A673 (cell line): ENCODE data around the gene PROSER2. TPM values are rescaled to one million over a fixed set of nuclear protein-coding genes. Genes with fewer than 3 reads are reported as not detected.
A peak's percentile ranks its signal among the peaks of the same experiment; 100 is the strongest.

ENCODE experiments used
- BruUV-seq: library from RNA; stranded (reverse); fragments of 400-500 nt; replicated peaks from 2 replicates; lab custom pipeline; 2021; lab: Mats Ljungman, UMichigan
- CTCF ChIA-PET: fragments of 300-600 bp; sonication (Branson Sonifier 250); formaldehyde crosslinking; loops from one replicate; lab custom pipeline; 2022; ENCODE audit warnings: antibody characterized with exemption; lab: Charles Lee
- POLR2A ChIA-PET: fragments of 300-600 bp; sonication (Branson Sonifier 250); formaldehyde crosslinking; loops from one replicate; lab custom pipeline; 2022; ENCODE audit warnings: antibody characterized with exemption; ENCODE audit not compliant: low non-redundant PET; lab: Charles Lee
- DNase-seq: peaks from one replicate; pipeline ENCODE4 v3.0.0-alpha.2; 2015; ENCODE audit warnings: low spot score
- H3K27ac ChIP-seq: fragments of 200-600 bp; sonication (generic); 2 replicates; pipeline ENCODE4 v1.5.1; 2016; ENCODE audit warnings: mixed run types, low read depth, mild to moderate bottlenecking, mixed read lengths, antibody characterized with exemption, low read length; ENCODE audit not compliant: poor library complexity, severe bottlenecking
- H3K27me3 ChIP-seq: fragments of 200-600 bp; sonication (generic); replicated peaks from 2 replicates; pipeline ENCODE4 v1.6.1; 2017; ENCODE audit warnings: mixed run types, low read depth, mild to moderate bottlenecking, mixed read lengths, antibody characterized with exemption, low read length; ENCODE audit not compliant: insufficient read depth, poor library complexity
- H3K36me3 ChIP-seq: fragments of 200-600 bp; sonication (generic); 2 replicates; pipeline ENCODE4 v1.6.1; 2016; ENCODE audit warnings: mixed run types, mild to moderate bottlenecking, mixed read lengths, antibody characterized with exemption, low read length; ENCODE audit not compliant: insufficient read depth, poor library complexity, severe bottlenecking
- H3K4me1 ChIP-seq: fragments of 200-600 bp; sonication (generic); 2 replicates; pipeline ENCODE4 v1.6.1; 2017; ENCODE audit warnings: mixed run types, mild to moderate bottlenecking, mixed read lengths, antibody characterized with exemption, low read length; ENCODE audit not compliant: insufficient read depth, poor library complexity, severe bottlenecking
- H3K4me3 ChIP-seq: fragments of 200-600 bp; sonication (generic); 2 replicates; pipeline ENCODE4 v1.5.1; 2016; ENCODE audit warnings: low read depth, mixed run types, mild to moderate bottlenecking, mixed read lengths, low read length; ENCODE audit not compliant: poor library complexity, severe bottlenecking
- H3K9me3 ChIP-seq: fragments of 200-600 bp; sonication (generic); 2 replicates; pipeline ENCODE4 v1.6.1; 2016; ENCODE audit warnings: mixed run types, low read depth, mild to moderate bottlenecking, mixed read lengths, antibody characterized with exemption, low read length; ENCODE audit not compliant: poor library complexity, severe bottlenecking
- CTCF ChIP-seq: fragments of 300-800, 200-600 bp; sonication (generic); conservative IDR thresholded peaks from 2 replicates; pipeline ENCODE4 v1.5.1; 2017; ENCODE audit warnings: low read depth, mild to moderate bottlenecking, antibody characterized with exemption, low read length, moderate library complexity, mixed read lengths
- EZH2 ChIP-seq: fragments of 200-600 bp; sonication (generic); IDR thresholded peaks from 2 replicates; pipeline ENCODE4 v1.6.1; 2017; ENCODE audit warnings: borderline replicate concordance, low read depth, mild to moderate bottlenecking, mixed read lengths, antibody characterized with exemption, low read length; ENCODE audit not compliant: poor library complexity, severe bottlenecking
- intact Hi-C: fragments of 100-400 bp; cut with micrococcal nuclease; formaldehyde crosslinking; loops from one replicate; pipeline ENCODE4 v1.10.0; 2022; ENCODE audit not compliant: unreplicated experiment
- total RNA-seq: library from RNA; stranded (reverse); gene quantifications from 2 replicates; pipeline ENCODE4 v1.2.3, GENCODE V29; 2021

PROSER2 gene
- total RNA-seq, 1 experiment from 2014 or later = 40.4 TPM

GRCh38 chr10:11853468-11853867 is 30.3 kb downstream of the PROSER2 start:
- BruUV-seq = no TSS peak
- no peak for DNase-seq
- no peak for TF ChIP-seq EZH2
- peak; percentile 37 for TF ChIP-seq CTCF
- Histone ChIP-seq H3K36me3 (peaks cover 88% of the 10 kb centered on the region), H3K4me1 (no peaks in the 10 kb centered on the region), H3K9me3 (no peaks in the 10 kb centered on the region), H3K4me3 (no peak overlapping the region), H3K27me3 (no peaks in the 10 kb centered on the region), H3K27ac (no peak overlapping the region)
- CTCF ChIA-PET = interaction anchor here (0.5 to 0.6 kb wide), 2 partner anchors 9 to 36 kb away, joined by 3 to 6 read pairs; no protein-coding TSS in a partner anchor
- POLR2A ChIA-PET = no interaction called here
- intact Hi-C loops = no loop called here

- intact Hi-C loops = no loop called here
- TF ChIP-seq EZH2 = no peak
- Histone ChIP-seq H3K4me1 (no peaks in the 10 kb centered on the region), H3K27ac (no peak overlapping the region), H3K9me3 (no peaks in the 10 kb centered on the region), H3K27me3 (no peaks in the 10 kb centered on the region), H3K36me3 (peaks cover 88% of the 10 kb centered on the region), H3K4me3 (no peak overlapping the region)
- ChIA-PET POLR2A (no interaction called here), CTCF (no interaction called here)
- no peak for DNase-seq
- no TSS peak for BruUV-seq
Measured at GRCh38 chr10:11854301-11854700, 31.1 kb downstream of the PROSER2 start.

GRCh38 chr10:11856089-11856488 is 32.9 kb downstream of the PROSER2 start:
- no peaks in the 10 kb centered on the region for H3K4me1 ChIP-seq
- intact Hi-C loops = no loop called here
- no peaks in the 10 kb centered on the region for H3K9me3 ChIP-seq
- POLR2A ChIA-PET = no interaction called here
- CTCF ChIA-PET = no interaction called here
- no TSS peak for BruUV-seq
- no peak overlapping the region for H3K27ac ChIP-seq
- no peaks in the 10 kb centered on the region for H3K27me3 ChIP-seq
- TF ChIP-seq EZH2 (no peak), CTCF (no peak)
- no peak for DNase-seq
- no peak overlapping the region for H3K4me3 ChIP-seq
- peaks cover 82% of the 10 kb centered on the region for H3K36me3 ChIP-seq

- Histone ChIP-seq H3K9me3 (no peaks in the 10 kb centered on the region), H3K4me1 (no peaks in the 10 kb centered on the region), H3K27ac (no peak overlapping the region), H3K27me3 (no peaks in the 10 kb centered on the region), H3K36me3 (peaks cover 82% of the 10 kb centered on the region), H3K4me3 (no peak overlapping the region)
- ChIA-PET POLR2A (no interaction called here), CTCF (no interaction called here)
- intact Hi-C loops = no loop called here
- no TSS peak for BruUV-seq
- DNase-seq = no peak
- TF ChIP-seq CTCF (no peak), EZH2 (no peak)
Measured at GRCh38 chr10:11856678-11857077, 33.5 kb downstream of the PROSER2 start.
